HG03521 (cell line): ENCODE data around the gene NFS1.
"Not testable (repeated sequence)": the region's sequence is repeated elsewhere in the genome, so short reads cannot be mapped to it uniquely, and the experiment has no call there.

ENCODE experiments used
- ATAC-seq: cut with Tn5 transposase; IDR thresholded peaks from one replicate; pipeline ENCODE4 v1.9.1; 2021; ENCODE audit warnings: mild to moderate bottlenecking, moderate library complexity; ENCODE audit not compliant: unreplicated experiment

The NFS1 gene

DNA sequence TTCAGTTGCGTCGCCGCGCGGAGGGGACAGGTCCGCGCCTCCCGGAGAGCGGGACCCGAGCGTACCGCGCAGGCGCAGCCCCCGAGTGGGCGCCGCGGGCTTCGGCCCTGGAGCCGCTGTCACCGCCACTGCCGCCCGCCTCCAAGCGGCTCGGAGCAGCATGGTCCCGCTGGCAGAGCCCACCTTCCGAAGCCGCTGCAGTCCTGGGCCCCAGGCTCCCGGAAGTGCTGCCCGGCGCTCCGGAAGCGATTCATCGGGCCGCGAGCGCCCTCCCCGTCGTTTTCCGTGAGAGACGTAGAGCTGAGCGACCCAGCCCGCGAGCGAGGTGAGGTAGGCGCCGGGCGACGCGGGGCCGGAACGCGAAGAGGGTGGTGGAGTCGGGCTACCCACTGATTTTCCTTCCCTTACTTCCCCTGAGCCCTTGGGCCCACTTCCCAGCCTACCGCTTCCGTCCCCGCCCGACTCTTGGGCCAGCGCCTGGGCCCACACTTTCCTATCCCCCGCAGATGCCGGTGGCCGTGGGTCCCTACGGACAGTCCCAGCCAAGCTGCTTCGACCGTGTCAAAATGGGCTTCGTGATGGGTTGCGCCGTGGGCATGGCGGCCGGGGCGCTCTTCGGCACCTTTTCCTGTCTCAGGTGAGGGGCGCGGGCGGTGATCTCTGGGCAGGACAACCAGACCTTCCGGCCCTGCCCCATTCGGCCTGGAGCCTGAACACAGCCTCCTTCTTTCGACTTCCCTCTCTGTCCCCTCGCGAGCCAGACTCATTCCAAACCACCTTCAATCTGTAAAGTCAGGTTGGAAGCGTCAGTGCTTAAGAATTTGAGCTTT, at the start of gene NFS1, which contains the start of gene ROMO1:
Gene NFS1, minus strand, starts transcription at position 226 of the 830 bp plus-strand sequence. Its CDS starts 64 bp downstream, at position 162.
Gene ROMO1, plus strand, starts transcription at position 279 of the 830 bp plus-strand sequence. Its CDS starts 228 bp downstream, at position 507.
- ATAC-seq = peak; percentile 79

DNA sequence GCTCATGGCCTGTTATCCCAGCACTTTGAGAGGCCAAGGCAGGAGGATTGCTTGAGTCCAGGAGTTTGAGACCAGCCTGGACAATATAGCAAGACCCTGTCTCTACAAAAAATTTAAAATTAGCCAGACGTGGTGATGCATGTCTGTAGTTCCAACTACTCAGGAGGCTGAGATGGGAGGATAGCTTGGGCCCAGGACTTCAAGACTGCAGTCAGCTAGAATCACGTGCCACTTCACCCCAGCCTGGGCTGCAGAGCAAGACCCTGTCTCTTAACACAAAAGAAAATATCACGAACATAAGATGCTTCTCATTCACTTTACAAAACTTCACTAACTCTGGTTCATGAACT, 45.3 kb upstream of the NFS1 start:
- ATAC-seq = not testable (repeated sequence)

DNA sequence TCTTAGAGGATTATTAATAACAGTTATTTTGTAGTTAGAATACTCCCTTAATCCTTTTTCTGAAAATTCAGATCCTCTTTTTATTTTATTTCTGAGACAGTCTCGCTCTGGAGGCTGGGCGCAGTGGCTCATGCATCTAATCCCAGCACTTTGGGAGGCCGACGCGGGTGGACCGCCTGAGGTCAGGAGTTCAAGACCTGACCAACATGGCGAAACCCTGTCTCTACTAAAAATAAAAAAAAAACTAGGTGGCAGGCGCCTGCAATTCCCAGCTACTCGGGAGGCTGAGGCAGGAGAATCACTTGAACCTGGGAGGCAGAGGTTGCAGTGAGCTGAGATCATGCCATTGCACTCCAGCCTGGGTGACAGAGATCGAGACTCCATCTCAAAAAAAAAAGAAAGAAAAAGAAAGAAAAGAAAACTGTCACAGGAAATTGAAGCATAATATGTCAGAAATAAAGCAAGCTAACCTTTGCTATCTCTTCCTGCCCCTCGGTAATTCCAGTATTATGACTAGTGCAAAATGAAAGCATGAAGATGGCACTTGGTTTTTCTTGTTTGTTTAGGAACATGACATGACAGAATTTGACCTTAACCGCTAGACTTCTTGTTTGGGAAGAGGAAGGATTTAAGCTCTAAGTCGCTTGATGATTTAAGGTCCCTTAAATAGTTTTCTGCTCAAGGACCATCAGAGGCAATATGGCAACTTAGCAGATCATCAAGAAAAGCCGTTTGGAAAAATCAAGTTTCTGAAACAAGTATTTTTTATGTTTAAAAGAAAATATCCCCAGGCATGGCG, 44.7 kb upstream of the NFS1 start:
- ATAC-seq = no peak

DNA sequence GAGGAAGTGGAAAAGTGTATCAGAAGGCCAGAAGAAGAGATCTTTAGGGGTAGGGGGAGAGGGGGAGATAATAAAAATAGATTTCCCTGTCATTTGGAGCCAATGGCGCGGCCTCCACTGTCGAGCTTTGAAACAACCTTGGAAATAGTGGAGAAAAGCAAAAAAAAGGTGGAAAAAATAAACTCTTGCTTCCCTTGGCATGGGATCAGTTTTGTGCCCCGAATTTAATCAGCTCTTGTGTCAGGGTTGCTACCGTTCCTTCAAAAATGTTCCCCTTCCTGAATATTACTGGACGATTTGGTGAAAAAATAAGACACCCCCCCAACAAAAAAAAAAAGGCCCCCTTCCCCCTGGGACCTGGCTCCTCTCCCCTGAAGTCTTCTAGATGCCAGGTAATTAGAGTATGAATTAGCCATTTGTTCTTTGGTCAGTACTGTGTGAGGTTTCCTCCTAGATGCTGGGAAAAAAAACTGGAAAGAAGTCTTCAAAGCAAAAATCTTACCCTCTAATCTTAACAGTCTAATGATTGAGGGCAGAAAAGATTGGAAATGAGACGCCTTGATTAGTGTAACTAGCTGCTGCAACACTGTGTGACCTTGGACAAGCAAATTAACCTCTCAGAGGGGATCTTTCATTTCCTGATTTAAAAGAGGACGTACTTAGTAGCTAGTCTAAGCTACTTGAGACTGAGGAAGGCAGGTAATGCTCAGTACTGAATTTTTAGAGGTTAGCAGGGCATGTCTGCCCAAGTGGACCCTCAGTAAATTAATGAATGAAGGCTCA, 43.8 kb upstream of the NFS1 start:
- no peak for ATAC-seq

DNA sequence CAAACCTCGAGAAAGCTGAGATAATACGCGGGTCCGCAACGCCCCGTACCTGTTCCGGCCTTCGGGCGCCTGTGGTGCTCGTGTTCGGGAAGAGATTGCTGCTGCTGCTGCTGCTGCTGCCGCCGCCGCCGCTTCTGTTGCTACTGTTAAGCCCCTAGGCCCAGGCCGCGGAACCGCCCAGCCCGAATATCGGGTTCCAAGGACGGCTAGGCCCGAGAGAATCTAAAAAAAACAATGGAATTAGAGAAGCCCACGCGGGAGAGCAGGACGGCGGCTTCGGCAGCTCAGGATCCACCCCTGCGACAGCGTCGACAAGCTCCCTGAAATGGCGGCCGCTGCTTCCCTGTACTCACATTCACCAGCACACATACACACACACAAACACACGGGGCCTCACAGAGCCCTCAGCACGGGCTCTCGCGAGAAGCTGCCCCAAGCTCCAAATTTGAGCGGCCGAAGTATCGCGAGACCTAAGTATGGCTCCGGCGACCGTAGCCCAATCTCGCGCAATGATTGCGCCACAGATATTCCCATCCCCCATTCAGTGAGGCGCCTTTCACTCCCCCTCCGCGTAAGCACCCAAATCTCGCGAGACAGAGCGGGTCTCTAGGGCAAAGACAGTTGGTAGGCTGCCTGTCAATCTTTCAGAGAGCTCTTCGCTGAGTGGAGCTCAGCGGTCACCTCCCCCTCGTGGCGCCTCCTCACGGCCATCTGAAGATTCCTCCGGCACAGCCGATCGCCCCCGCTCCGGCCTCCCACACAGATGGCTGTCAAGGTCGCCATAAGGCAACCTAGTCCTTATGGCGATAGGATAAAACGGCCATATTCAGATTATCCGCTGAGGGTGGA, 43.0 kb upstream of the NFS1 start, which contains the start of gene RBM39:
Gene RBM39, minus strand, starts transcription at position 369 of the 849 bp plus-strand sequence. CDS start 1,386 bp downstream, outside the sequence.
- peak; percentile 87 for ATAC-seq

DNA sequence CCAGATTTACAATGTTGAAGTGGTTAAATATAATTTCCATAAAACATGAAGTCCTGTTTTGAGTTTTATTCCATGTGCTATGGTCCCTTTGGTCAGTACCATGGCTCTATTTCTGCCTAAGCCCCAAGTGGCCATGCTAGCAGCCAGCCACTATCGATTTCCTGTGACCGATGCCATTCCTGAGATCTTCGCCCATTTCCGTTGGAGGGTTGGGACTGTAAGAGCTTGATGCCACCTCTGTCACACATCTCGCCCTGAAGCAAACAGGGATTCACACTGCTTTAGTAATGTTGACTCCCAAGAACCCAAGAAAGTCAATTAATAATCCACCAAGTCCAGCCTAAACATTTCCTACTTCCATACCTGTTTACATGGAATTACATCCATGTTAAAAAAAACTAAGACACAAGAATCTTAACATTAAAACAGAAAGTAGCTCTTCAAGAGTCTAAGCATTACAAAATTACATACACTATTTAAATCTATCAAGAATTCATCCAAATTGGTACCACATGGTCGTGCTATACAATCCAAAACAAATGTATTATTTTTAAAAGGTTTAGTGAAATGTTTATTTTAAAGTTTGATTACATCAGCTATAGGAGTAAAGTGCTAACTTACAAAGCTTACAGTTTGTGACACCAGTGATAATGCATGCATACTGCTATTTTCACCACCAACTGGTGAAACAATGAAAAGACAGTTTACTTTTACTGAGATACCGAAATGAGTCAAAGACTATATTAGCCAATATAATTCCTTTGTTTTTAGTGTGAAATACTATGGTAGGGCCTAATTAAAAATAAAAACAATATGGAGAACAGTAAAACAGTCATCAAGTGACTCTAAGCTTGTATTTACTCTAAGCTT, 40.4 kb upstream of the NFS1 start:
- ATAC-seq = no peak

GRCh38 chr20:35738410-35739179, 39.4 kb upstream of the NFS1 start:
- no peak for ATAC-seq

GRCh38 chr20:35737865-35738333, 38.7 kb upstream of the NFS1 start:
- no peak for ATAC-seq

DNA sequence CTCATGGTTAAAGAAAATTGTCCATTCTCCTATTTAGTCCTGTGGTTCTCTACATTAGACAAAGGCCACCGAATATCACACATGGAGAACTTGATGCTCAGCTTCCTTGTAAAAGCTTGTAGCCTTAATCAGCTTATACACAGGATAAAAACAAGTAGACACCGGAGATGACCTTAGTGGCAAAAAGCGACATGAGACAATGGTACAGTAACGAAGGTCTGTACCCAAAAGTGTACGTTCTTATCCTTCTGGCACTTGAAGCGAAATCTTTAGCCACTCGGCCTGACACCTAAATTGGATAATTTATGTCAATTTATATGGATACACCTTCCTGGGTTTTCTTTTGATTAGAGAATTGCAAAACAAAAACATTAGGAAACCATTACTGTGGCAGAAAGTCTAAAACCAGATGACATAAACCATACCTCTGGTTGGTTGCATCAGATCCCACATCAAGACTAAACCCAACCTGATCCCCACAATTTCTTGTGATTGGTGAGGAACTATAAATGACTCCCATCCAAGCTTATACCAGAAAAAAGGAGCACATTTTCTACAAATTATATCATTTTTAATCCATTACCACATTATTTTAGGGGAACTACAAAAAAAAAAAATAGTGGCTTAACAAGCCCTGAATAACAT, 36.8 kb upstream of the NFS1 start:
- ATAC-seq = no peak

GRCh38 chr20:35734777-35735649, 35.9 kb upstream of the NFS1 start:
- no peak for ATAC-seq

DNA sequence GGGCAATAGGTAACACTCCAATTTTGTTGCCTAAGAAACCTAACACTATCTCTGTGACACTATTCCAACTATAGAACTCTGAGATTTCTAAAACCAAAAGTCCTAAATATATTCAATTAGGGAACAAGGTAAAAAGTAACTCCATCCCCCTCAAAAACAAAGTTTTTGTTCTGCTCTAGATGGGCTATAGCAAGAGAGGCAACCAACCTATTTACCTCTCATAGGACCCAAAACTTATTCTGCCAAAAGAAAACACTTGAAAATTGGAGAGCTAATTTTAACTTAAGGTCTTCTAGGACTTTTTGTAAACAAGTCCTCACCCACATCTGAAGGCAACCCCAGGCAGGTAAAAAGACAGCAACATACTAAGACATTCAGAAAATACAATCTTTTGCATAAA, 35.2 kb upstream of the NFS1 start:
- ATAC-seq = no peak

DNA sequence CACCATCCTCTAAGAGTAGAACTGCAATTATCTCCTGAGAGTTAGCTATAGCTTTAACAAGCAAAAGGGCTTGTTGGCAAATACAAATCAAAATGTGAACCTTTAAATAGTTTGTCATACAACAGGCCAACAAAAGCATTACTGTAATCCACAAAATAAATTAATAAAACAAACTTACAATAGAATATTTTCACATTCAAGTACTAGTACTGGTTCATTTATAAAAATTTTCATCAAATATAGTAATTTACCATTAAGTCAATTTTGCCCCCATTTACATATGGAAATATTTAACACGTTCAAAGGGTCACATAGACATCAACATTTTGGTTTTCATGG, 33.5 kb upstream of the NFS1 start:
- no peak for ATAC-seq

DNA sequence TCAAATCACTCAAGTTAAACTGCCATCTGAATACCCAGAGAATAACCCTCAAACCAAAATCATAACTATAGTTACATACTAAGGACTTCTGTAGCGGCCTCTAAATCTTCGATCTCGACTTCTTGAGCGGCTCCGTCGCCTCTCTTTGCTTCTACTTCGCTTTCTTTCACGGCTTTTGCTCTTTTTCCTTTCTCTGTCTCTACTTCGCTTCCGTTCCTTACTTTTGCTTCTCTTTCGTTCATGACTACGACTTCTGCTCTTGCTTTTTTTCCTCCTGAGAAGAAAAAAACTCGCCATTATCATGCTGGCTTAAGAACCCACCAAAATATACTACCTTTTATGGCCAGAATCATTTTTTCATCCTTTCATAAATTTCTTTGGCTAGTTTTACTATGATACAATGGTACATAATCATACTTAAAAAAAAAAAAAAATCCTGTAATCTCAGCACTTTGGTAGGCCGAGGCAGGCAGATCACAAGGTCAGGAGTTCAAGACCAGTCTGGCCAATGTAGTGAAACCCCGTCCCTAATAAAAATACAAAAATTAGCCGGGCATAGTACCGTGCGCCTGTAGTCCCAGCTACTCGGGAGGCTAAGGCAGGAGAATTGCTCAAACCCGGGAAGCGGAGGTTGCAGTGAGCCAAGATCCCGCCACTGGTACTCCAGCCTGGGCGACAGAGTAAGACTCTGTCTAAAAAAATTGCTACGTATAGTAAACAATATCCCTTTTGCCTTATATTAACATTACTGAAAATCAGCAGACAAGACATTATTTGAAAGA, 32.9 kb upstream of the NFS1 start:
- ATAC-seq = no peak

DNA sequence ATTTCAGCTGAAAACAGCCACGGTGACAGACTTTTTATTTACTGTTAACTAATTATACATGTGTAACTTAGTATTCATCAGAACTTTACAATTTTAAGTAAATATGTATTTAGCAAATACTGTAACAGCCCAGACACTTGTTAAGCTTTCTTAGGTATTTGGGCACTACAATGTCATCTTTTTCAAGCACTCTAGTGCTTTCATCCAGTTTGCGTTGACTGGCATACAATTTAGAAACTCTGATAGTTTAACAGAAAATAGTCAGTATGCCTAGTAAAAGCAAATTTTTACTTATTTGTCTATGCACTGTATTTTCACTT, 32.3 kb upstream of the NFS1 start:
- ATAC-seq = no peak

DNA sequence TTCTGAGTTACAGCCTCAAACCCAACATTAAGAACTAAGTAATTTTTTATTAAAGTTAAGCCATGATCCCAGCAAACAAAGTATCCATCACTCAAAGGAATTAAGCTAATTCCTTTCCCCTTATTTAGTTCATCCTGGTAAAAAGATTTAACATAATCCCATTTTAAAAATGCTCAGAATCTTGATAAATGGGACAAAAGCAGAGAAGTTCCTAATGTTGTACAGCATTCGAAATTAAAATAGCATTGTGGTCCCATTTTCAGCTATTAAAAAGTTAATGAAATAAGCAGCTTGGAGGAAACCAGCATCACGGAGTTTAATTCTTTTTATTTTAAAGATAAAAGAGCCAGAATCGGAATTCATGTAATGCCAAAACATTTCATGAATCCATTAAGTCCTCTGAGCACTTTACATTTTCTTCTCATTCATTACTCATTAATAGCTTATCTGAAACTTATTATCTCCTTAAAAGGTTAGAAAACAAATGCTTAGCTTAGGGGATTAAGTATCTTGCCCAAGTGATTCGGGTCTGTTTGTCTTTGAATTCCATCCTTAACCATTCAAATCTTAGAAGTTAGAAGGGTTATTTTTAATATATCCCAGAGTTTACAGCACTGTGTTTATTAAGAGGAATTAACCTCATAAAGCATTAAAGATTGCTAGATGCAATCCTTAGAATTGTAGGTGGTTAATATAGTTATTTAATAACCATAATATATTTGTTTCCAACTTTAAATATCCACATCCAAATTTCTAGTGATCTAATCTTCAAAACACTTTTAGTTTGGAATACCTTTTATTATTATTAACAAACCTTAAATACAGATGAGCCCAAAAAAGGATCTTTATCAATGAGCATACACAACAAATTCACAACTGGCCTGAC, 31.7 kb upstream of the NFS1 start:
- ATAC-seq = no peak
